ENCODE measurements around the gene ZEB1. TPM values are rescaled to one million over a fixed set of nuclear protein-coding genes. Genes with fewer than 3 reads are reported as not detected.

Gene ZEB1
- total RNA-seq, 1 donor from 2014 or later, result 162 TPM

DNA sequence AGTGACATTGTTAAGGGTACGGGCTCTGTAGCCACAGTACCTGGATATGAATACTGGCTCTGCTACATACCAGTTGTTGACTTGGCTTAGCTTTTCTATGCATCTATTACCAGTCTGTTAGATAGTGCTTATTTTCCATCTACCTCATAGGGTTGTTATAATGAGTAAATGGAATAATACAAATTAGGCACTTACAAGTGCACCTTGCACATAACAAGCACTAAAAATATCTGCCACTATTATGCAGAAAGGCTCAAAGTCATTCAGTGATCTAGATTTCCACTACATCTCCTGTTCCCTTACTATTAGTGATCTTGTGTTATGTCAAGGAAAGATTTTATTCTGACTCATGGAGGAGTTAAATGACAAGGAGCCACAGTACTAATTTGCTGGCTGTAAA, 27.9 kb upstream of the ZEB1 start:
- Mint-ChIP-seq H3K27ac (ENCODE audit: unreplicated experiment) (no peak overlapping the region), H3K4me1 (ENCODE audit: low read depth, unreplicated experiment) (peaks cover 1% of the 10 kb centered on the region), H3K27me3 (ENCODE audit: unreplicated experiment) (no peaks in the 10 kb centered on the region), H3K36me3 (ENCODE audit: unreplicated experiment) (no peaks in the 10 kb centered on the region), H3K4me3 (ENCODE audit: unreplicated experiment) (no peak overlapping the region), H3K9me3 (ENCODE audit: unreplicated experiment) (no peaks in the 10 kb centered on the region)
- TF ChIP-seq, protein P1, sequence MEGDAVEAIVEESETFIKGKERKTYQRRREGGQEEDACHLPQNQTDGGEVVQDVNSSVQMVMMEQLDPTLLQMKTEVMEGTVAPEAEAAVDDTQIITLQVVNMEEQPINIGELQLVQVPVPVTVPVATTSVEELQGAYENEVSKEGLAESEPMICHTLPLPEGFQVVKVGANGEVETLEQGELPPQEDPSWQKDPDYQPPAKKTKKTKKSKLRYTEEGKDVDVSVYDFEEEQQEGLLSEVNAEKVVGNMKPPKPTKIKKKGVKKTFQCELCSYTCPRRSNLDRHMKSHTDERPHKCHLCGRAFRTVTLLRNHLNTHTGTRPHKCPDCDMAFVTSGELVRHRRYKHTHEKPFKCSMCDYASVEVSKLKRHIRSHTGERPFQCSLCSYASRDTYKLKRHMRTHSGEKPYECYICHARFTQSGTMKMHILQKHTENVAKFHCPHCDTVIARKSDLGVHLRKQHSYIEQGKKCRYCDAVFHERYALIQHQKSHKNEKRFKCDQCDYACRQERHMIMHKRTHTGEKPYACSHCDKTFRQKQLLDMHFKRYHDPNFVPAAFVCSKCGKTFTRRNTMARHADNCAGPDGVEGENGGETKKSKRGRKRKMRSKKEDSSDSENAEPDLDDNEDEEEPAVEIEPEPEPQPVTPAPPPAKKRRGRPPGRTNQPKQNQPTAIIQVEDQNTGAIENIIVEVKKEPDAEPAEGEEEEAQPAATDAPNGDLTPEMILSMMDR (IDR thresholded peaks at IDR 0.05; ENCODE audit: partially characterized antibody, unreplicated experiment), result no peak
- no peak for DNase-seq

DNA sequence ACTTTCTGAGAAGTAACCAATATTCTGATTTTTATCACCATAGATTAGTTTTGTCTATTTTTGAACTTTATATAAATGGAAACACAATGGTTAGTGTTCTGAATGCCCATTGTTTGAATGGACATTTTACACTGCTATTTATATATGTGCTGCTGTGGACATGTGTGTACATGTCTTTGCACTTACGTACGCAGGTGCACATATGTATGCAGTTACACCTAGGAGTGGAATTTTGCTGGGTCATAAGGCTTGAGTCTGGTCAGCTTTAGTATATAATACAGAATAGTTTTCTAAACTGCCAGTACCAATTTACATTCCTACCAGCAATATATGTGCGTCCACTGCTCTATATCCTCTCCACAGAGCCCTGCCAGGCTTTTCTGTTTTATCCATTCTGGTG, 24.5 kb upstream of the ZEB1 start:
- no peak for DNase-seq
- Mint-ChIP-seq H3K27ac (ENCODE audit: unreplicated experiment) (no peak overlapping the region), H3K9me3 (ENCODE audit: unreplicated experiment) (no peaks in the 10 kb centered on the region), H3K4me1 (ENCODE audit: low read depth, unreplicated experiment) (peaks cover 1% of the 10 kb centered on the region), H3K4me3 (ENCODE audit: unreplicated experiment) (no peak overlapping the region), H3K27me3 (ENCODE audit: unreplicated experiment) (no peaks in the 10 kb centered on the region), H3K36me3 (ENCODE audit: unreplicated experiment) (no peaks in the 10 kb centered on the region)
- TF ChIP-seq, protein P1 (IDR thresholded peaks at IDR 0.05; ENCODE audit: partially characterized antibody, unreplicated experiment), result no peak

DNA sequence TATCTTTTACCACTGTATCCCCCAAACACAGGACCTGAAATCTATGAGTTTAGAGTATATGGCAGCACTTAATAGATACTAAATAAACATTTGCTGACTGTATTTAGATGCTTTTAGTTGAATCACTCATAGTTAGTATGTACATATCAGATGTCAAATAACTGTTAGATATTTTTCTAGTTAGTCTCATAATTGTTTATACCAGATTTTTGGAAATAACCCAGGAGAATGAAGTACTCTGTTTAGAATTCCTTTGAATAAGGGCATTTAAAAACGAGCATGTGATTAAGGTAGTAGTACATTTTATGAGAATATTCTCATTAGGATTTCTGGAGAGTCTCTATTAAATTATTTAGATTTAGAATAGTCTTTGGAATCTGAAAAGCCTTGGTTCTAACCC, 22.3 kb upstream of the ZEB1 start:
- H3K36me3 Mint-ChIP-seq (ENCODE audit: unreplicated experiment), result no peaks in the 10 kb centered on the region
- H3K27me3 Mint-ChIP-seq (ENCODE audit: unreplicated experiment), result no peaks in the 10 kb centered on the region
- H3K4me3 Mint-ChIP-seq (ENCODE audit: unreplicated experiment), result no peak overlapping the region
- peaks cover 1% of the 10 kb centered on the region for H3K4me1 Mint-ChIP-seq (ENCODE audit: low read depth, unreplicated experiment)
- TF ChIP-seq, protein P1 (IDR thresholded peaks at IDR 0.05; ENCODE audit: partially characterized antibody, unreplicated experiment), result no peak
- DNase-seq, result no peak
- no peaks in the 10 kb centered on the region for H3K9me3 Mint-ChIP-seq (ENCODE audit: unreplicated experiment)
- no peak overlapping the region for H3K27ac Mint-ChIP-seq (ENCODE audit: unreplicated experiment)

DNA sequence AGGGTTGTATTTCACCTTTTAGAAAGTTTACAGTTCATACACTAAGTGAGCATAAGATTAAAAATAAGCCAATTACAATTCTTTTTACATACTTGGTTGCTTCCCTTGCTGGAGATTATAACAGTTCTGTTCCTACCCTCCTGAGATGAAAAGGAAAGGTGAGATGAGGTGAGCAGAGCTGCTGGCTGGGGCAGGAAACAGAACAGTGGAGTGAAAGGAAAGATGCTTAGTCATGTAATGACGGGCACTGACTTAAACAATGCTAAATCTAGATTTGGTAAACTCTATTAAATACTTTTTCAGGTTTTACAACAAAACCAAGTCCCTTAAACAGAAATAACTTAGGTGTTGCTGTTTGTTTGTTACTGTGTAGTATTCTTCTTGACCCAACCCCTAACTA, 19.9 kb upstream of the ZEB1 start:
- Mint-ChIP-seq H3K9me3 (ENCODE audit: unreplicated experiment) (no peaks in the 10 kb centered on the region), H3K27ac (ENCODE audit: unreplicated experiment) (no peak overlapping the region), H3K36me3 (ENCODE audit: unreplicated experiment) (no peaks in the 10 kb centered on the region), H3K4me3 (ENCODE audit: unreplicated experiment) (no peak overlapping the region), H3K27me3 (ENCODE audit: unreplicated experiment) (no peaks in the 10 kb centered on the region), H3K4me1 (ENCODE audit: low read depth, unreplicated experiment) (peaks cover 1% of the 10 kb centered on the region)
- DNase-seq, result no peak
- TF ChIP-seq, protein P1 (IDR thresholded peaks at IDR 0.05; ENCODE audit: partially characterized antibody, unreplicated experiment), result no peak

DNA sequence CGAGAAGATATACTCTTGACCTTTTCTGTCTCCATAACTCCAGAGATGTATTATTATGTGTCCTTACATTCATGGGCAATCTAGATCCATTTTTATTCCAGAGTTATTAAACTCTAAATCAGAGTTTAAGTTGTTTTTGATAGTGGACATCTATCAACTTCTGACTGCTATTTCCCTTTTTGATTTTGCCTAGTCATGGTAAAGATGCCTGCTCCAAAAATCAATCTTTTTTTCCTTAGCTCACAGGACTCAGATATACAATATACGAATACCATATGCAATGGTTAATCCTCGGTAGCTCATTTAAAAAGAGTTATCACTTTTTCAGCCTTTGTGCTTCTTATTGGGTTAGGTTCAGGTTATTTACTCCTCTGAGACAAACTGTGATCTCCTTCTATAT, 15.8 kb upstream of the ZEB1 start:
- TF ChIP-seq, protein P1 (IDR thresholded peaks at IDR 0.05; ENCODE audit: partially characterized antibody, unreplicated experiment), result no peak
- no peak overlapping the region for H3K4me3 Mint-ChIP-seq (ENCODE audit: unreplicated experiment)
- no peaks in the 10 kb centered on the region for H3K4me1 Mint-ChIP-seq (ENCODE audit: low read depth, unreplicated experiment)
- peaks cover 2% of the 10 kb centered on the region for H3K9me3 Mint-ChIP-seq (ENCODE audit: unreplicated experiment)
- no peak overlapping the region for H3K27ac Mint-ChIP-seq (ENCODE audit: unreplicated experiment)
- no peaks in the 10 kb centered on the region for H3K27me3 Mint-ChIP-seq (ENCODE audit: unreplicated experiment)
- H3K36me3 Mint-ChIP-seq (ENCODE audit: unreplicated experiment), result no peaks in the 10 kb centered on the region
- no peak for DNase-seq
